NCI-H774 (cell line): ENCODE results near the gene SLAMF8.

ENCODE experiments used
- DNase-seq: peaks from one replicate; lab custom pipeline; 2025; lab: John Stamatoyannopoulos, UW

SLAMF8 gene

GRCh38 chr1:159870704-159871103 is 44.0 kb downstream of the SLAMF8 start:
- DNase-seq, result no peak

- no peak for DNase-seq
Measured at GRCh38 chr1:159872891-159873290, 46.2 kb downstream of the SLAMF8 start.

- DNase-seq, result no peak
Measured at GRCh38 chr1:159873530-159874143, 47.0 kb downstream of the SLAMF8 start.

- DNase-seq, result no peak
Measured at GRCh38 chr1:159877695-159878444, 51.2 kb downstream of the SLAMF8 start.

GRCh38 chr1:159879136-159879535 is 52.5 kb downstream of the SLAMF8 start:
- no peak for DNase-seq

- DNase-seq, result no peak
Measured at GRCh38 chr1:159879977-159880376, 53.3 kb downstream of the SLAMF8 start.

- DNase-seq, result no peak
Measured at GRCh38 chr1:159880430-159880829, 53.8 kb downstream of the SLAMF8 start.

- peak; percentile 67 for DNase-seq
Measured at GRCh38 chr1:159881622-159882526, 55.2 kb downstream of the SLAMF8 start.

GRCh38 chr1:159882527-159882862 is 55.8 kb downstream of the SLAMF8 start:
- DNase-seq, result no peak

GRCh38 chr1:159883134-159883533 is 56.5 kb downstream of the SLAMF8 start:
- no peak for DNase-seq

- no peak for DNase-seq
Measured at GRCh38 chr1:159884296-159884695, 57.6 kb downstream of the SLAMF8 start.
